GM20431 (cell line): ENCODE measurements around the gene CC2D2B.

Experiments
- in situ Hi-C: fragments of 300-500 bp; cut with MseI, MboI; formaldehyde crosslinking; loops from one replicate; pipeline ENCODE4 v1.15.0; 2020; ENCODE audit warnings: low sequenced_read_pairs; ENCODE audit not compliant: unreplicated experiment

CC2D2B gene

DNA sequence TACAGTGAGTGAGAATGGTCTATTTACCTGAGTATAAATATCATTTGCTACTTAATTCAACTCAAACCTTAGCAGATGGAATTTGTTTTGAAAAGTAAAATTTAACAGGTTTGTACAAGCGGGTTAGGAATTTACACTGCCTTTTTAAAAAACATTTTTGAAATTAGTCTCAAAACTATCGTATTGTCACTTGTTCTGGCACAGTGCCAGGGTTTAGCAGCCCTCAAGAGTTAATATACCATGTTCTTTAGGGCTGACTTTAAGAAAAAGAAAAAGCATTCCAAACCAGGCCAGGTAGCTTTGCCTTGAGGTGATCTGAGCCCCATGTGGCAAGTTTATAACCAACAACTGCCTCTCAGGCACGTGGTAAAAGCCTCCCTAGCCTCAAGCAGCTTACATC lies 153.5 kb downstream of the CC2D2B start:
- in situ Hi-C loops, result no loop called here

DNA sequence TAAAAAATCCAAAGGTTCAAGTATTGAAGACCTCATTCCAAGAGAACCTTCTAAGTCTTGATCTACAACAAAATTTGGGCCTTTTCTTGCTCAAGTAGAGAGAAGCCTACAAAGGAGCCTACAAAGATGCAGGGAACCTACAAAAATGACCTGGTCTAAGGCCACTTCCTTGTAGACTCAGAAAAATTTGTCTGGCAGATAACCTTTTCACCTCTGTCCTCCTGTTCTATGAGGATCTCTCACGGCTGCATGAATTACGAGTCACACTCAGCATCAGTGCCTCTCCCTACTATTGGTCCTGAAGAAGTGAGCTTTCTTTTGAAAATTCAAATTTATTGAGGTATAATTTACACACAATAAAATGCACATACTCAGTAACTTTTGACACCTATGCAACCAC lies 164.9 kb downstream of the CC2D2B start:
- in situ Hi-C loops, result no loop called here

DNA sequence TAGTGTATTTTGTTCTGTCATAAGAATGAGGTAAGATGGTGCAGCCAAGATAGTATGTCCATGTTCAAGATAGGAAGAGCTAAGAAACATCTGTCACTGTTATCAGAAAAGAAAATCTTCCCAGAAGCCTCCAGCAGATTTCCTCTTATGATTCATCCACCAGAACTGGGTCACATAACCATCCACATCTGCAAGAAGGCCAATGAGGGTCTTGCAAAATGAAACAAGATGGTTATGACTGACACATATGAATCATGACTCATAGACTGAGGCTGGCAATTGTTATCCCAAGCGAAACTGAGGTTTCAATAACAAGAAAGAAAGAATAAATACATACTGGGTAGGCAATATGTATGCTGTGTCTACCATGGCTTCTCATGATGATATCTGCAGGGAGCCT lies 165.9 kb downstream of the CC2D2B start:
- in situ Hi-C loops, result no loop called here

GRCh38 chr10:96074776-96075175 lies 167.0 kb downstream of the CC2D2B start:
- in situ Hi-C loops, result no loop called here

DNA sequence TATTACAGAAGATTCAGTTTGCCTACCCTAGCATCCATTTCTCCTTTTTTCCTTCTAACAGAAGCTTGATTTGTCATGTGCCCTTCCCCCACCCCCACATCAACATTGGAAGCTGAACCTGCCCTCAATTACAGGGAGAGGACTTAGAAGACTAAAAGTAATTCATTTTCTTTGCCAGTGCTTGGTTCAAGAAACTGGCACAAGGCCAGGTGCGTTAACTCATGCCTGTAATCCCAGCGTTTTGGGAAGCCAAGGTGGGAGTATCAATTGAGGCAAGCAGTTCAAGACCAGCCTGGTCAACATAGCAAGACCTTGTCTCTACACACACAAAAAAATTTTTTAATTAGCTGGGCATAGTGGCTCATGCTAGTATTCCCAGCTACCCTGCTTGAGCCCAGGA lies 168.2 kb downstream of the CC2D2B start:
- in situ Hi-C loops, result no loop called here

DNA sequence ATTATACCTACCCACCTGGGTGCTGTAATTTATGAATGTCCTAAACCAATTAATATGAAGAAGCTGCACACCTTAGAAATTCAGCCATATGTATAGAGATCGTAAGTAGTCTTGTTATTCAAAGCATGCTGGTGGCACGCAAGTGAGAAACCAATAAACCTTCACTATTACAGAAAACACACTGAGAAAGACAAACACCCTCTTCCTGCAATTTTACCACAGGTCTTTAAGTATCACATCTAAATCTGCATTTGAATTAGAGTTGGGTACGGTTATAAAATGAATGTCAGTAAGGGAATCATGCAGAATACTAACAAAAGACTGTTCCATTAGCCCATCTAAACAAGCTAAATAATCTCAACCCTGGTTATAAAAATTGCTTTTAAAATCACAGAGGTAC lies 169.4 kb downstream of the CC2D2B start:
- in situ Hi-C loops, result no loop called here

GRCh38 chr10:96082153-96082552 lies 174.4 kb downstream of the CC2D2B start:
- in situ Hi-C loops, result no loop called here
